HEK293 (cell line): Measurements from ENCODE around the gene PIK3R4.

Experiments used
- CTCF ChIA-PET: fragments of 350-600 bp; formaldehyde crosslinking; extraction: SDS; loops from one replicate; lab custom pipeline; 2021; ENCODE audit warnings: antibody characterized with exemption; lab: Yijun Ruan, JAX
- POLR2A ChIA-PET: fragments of 300-600 bp; formaldehyde crosslinking; extraction: SDS; loops from one replicate; lab custom pipeline; 2020; ENCODE audit warnings: antibody characterized with exemption, inconsistent platforms; lab: Yijun Ruan, JAX
- H3K27ac ChIP-seq: fragments of 200-500 bp; sonication (Bioruptor generic); 2 replicates; pipeline ENCODE4 v1.5.1; 2014; ENCODE audit warnings: low read depth, low read length, control low read depth, inconsistent platforms; ENCODE audit errors: extremely low read depth
- H3K36me3 ChIP-seq, 2 experiments: fragments of 200-500 bp in 1 of 2; sonication (Bioruptor generic) in 1 of 2; 1 replicate in 1 of 2; 2 replicates in 1 of 2; pipeline ENCODE4 v1.5.1; 2014 to 2017; ENCODE audit warnings: inconsistent platforms in 2 of 2, low read length in 2 of 2; ENCODE audit not compliant: control insufficient read depth in 2 of 2, insufficient read depth in 1 of 2
- H3K4me1 ChIP-seq: fragments of 200-500 bp; sonication (Bioruptor generic); 2 replicates; pipeline ENCODE4 v1.5.1; 2014; ENCODE audit warnings: mild to moderate bottlenecking, low read length, inconsistent platforms; ENCODE audit not compliant: control insufficient read depth, insufficient read depth
- H3K4me3 ChIP-seq: 2 replicates; pipeline ENCODE4 v1.5.1; 2011; ENCODE audit warnings: low read depth, mild to moderate bottlenecking, control low read depth, low read length, moderate library complexity
- H3K9me3 ChIP-seq: fragments of 200-500 bp; sonication (Bioruptor generic); 2 replicates; pipeline ENCODE4 v1.5.1; 2014; ENCODE audit warnings: low read depth, low read length, inconsistent platforms; ENCODE audit not compliant: control insufficient read depth, insufficient read depth
- BCL11B ChIP-seq: fragments of 450-650 bp; formaldehyde crosslinking; IDR thresholded peaks from 2 replicates; pipeline ENCODE4 v1.5.1; 2016; ENCODE audit warnings: low read depth, missing biosample characterization, missing genetic modification characterization
- GFI1B ChIP-seq: fragments of 450-650 bp; formaldehyde crosslinking; IDR thresholded peaks from 2 replicates; pipeline ENCODE4 v1.5.1; 2016; ENCODE audit warnings: missing biosample characterization, missing genetic modification characterization
- HOXD13 ChIP-seq: sonication (generic); formaldehyde crosslinking; IDR thresholded peaks from 2 replicates; pipeline ENCODE4 v1.8.0; 2022; ENCODE audit warnings: missing genetic modification reagents, borderline replicate concordance
- KLF16 ChIP-seq: fragments of 450-650 bp; formaldehyde crosslinking; IDR thresholded peaks from 2 replicates; pipeline ENCODE4 v1.5.1; 2017; ENCODE audit warnings: missing biosample characterization, missing genetic modification characterization
- KLF9 ChIP-seq: fragments of 450-650 bp; formaldehyde crosslinking; IDR thresholded peaks from 2 replicates; pipeline ENCODE4 v1.5.1; 2016; ENCODE audit warnings: missing biosample characterization, missing genetic modification characterization, low read depth
- PRDM6 ChIP-seq: fragments of 450-650 bp; formaldehyde crosslinking; IDR thresholded peaks from 2 replicates; pipeline ENCODE4 v1.5.1; 2017; ENCODE audit warnings: missing biosample characterization, missing genetic modification characterization
- SCRT2 ChIP-seq: fragments of 450-650 bp; formaldehyde crosslinking; IDR thresholded peaks from 2 replicates; pipeline ENCODE4 v1.5.1; 2016; ENCODE audit warnings: missing biosample characterization, missing genetic modification characterization
- SP7 ChIP-seq: fragments of 450-650 bp; formaldehyde crosslinking; IDR thresholded peaks from 2 replicates; pipeline ENCODE4 v1.5.1; 2016; ENCODE audit warnings: missing biosample characterization, missing genetic modification characterization
- ZBTB21 ChIP-seq: fragments of 450-650 bp; formaldehyde crosslinking; IDR thresholded peaks from 2 replicates; pipeline ENCODE4 v1.5.1; 2017; ENCODE audit warnings: missing biosample characterization, missing genetic modification characterization
- ZBTB7A ChIP-seq: fragments of 450-650 bp; formaldehyde crosslinking; IDR thresholded peaks from 2 replicates; pipeline ENCODE4 v1.5.1; 2016; ENCODE audit warnings: low read depth, missing biosample characterization, missing genetic modification characterization
- ZEB2 ChIP-seq: fragments of 450-650 bp; formaldehyde crosslinking; IDR thresholded peaks from 2 replicates; pipeline ENCODE4 v1.5.1; 2016; ENCODE audit warnings: missing biosample characterization, missing genetic modification characterization
- ZFP69B ChIP-seq: fragments of 450-650 bp; formaldehyde crosslinking; IDR thresholded peaks from 2 replicates; pipeline ENCODE4 v1.5.1; 2016; ENCODE audit warnings: missing biosample characterization, missing genetic modification characterization
- ZNF10 ChIP-seq: fragments of 450-650 bp; formaldehyde crosslinking; IDR thresholded peaks from 2 replicates; pipeline ENCODE4 v1.5.1; 2017; ENCODE audit warnings: missing biosample characterization, missing genetic modification characterization
- ZNF140 ChIP-seq: fragments of 450-650 bp; formaldehyde crosslinking; IDR thresholded peaks from 2 replicates; pipeline ENCODE4 v1.5.1; 2016; ENCODE audit warnings: missing biosample characterization, missing genetic modification characterization
- ZNF223 ChIP-seq: fragments of 450-650 bp; formaldehyde crosslinking; IDR thresholded peaks from 2 replicates; pipeline ENCODE4 v1.5.1; 2016; ENCODE audit warnings: missing biosample characterization, missing genetic modification characterization
- ZNF248 ChIP-seq: fragments of 450-650 bp; formaldehyde crosslinking; IDR thresholded peaks from 2 replicates; pipeline ENCODE4 v1.5.1; 2017; ENCODE audit warnings: missing biosample characterization, missing genetic modification characterization
- ZNF302 ChIP-seq: fragments of 450-650 bp; formaldehyde crosslinking; IDR thresholded peaks from 2 replicates; pipeline ENCODE4 v1.5.1; 2016; ENCODE audit warnings: missing biosample characterization, missing genetic modification characterization, low read depth
- ZNF335 ChIP-seq: fragments of 450-650 bp; formaldehyde crosslinking; conservative IDR thresholded peaks from 2 replicates; pipeline ENCODE4 v1.5.1; 2016; ENCODE audit warnings: missing biosample characterization, missing genetic modification characterization
- ZNF354C ChIP-seq: fragments of 450-650 bp; formaldehyde crosslinking; IDR thresholded peaks from 2 replicates; pipeline ENCODE4 v1.5.1; 2016; ENCODE audit warnings: missing biosample characterization, missing genetic modification characterization, low read depth, borderline replicate concordance
- ZNF366 ChIP-seq: fragments of 450-650 bp; formaldehyde crosslinking; conservative IDR thresholded peaks from 2 replicates; pipeline ENCODE4 v1.5.1; 2016; ENCODE audit warnings: missing biosample characterization, missing genetic modification characterization
- ZNF76 ChIP-seq: fragments of 450-650 bp; formaldehyde crosslinking; IDR thresholded peaks from 2 replicates; pipeline ENCODE4; 2016; ENCODE audit warnings: low read depth, missing biosample characterization, missing genetic modification characterization, borderline replicate concordance
- ZXDB ChIP-seq: fragments of 450-650 bp; formaldehyde crosslinking; IDR thresholded peaks from 2 replicates; pipeline ENCODE4 v1.5.1; 2016; ENCODE audit warnings: missing biosample characterization, missing genetic modification characterization

The PIK3R4 gene

GRCh38 chr3:130779031-130779430 lies 32.4 kb upstream of the PIK3R4 start:
- H3K36me3 ChIP-seq: no peaks in the 10 kb centered on the region
- no peaks in the 10 kb centered on the region for H3K9me3 ChIP-seq
- H3K27ac ChIP-seq: no peak overlapping the region
- POLR2A ChIA-PET: no interaction called here
- H3K4me3 ChIP-seq: no peak overlapping the region
- TF ChIP-seq ZNF354C (tag by site-specific recombination) (no peak), SP7 (tag by site-specific recombination) (peak; percentile 42; the same call in 1 of the 2 replicates), PRDM6 (tag by site-specific recombination) (peak; percentile 47)
- TF ChIP-seq, all 188 proteins: peak for 2
- H3K4me1 ChIP-seq: peaks cover 5% of the 10 kb centered on the region
- CTCF ChIA-PET: no interaction called here

- no peak overlapping the region for H3K4me3 ChIP-seq
- no peaks in the 10 kb centered on the region for H3K36me3 ChIP-seq
- peaks cover 3% of the 10 kb centered on the region; the same call in 1 of the 2 replicates for H3K4me1 ChIP-seq
- H3K9me3 ChIP-seq: no peaks in the 10 kb centered on the region
- ChIA-PET CTCF (interaction anchor here (1.5 kb wide), 1 partner anchor 8 kb away, joined by 3 read pairs; no protein-coding TSS in a partner anchor), POLR2A (no interaction called here)
- H3K27ac ChIP-seq: no peak overlapping the region
- TF ChIP-seq BCL11B (tag by site-specific recombination) (no peak), GFI1B (tag by site-specific recombination) (no peak), ZEB2 (tag by site-specific recombination) (no peak), ZNF335 (peak; percentile 30; the same call in 1 of the 2 replicates)
Observed at GRCh38 chr3:130773366-130773765, 26.7 kb upstream of the PIK3R4 start.

DNA sequence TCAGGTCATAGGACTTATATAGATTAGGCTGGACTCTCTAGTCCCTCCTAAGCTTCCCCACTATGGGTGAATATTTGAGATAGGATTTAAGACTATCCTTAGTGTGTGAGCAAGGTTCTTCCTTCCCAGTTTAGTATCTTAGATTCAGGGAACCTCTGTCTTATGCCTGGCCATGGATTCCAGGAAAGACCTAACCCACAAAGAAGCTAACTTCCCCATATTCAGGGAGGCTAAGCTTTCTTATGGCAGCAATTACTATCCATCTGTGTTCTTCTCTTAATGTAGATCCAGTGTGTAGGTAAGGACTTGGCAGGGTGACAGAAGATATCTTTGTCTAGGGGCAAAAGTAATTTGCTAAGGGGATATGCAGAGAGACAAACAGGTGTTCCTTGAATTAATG lies 25.5 kb upstream of the PIK3R4 start:
- H3K36me3 ChIP-seq: no peaks in the 10 kb centered on the region
- no peak for TF ChIP-seq ZFP69B (tag by site-specific recombination)
- TF ChIP-seq KLF16 (tag by site-specific recombination): no peak
- TF ChIP-seq ZNF10 (tag by site-specific recombination): no peak
- TF ChIP-seq ZNF248 (tag by site-specific recombination): no peak
- no peak for TF ChIP-seq HOXD13 (CRISPR knock-in tag)
- no peak for TF ChIP-seq KLF9 (tag by site-specific recombination)
- TF ChIP-seq ZBTB7A: no peak
- no peak for TF ChIP-seq ZNF76 (tag by site-specific recombination)
- no peak for TF ChIP-seq ZNF302 (tag by site-specific recombination)
- TF ChIP-seq ZNF140 (tag by site-specific recombination): no peak
- no peak for TF ChIP-seq ZXDB (tag by site-specific recombination)
- TF ChIP-seq ZNF223: no peak
- no peak for TF ChIP-seq ZNF366 (tag by site-specific recombination)
- TF ChIP-seq SCRT2 (tag by site-specific recombination): no peak
- no peak for TF ChIP-seq ZBTB21
- no peak overlapping the region for H3K4me3 ChIP-seq
- ChIA-PET POLR2A (no interaction called here), CTCF (interaction anchor here (0.6 to 3.4 kb wide), 3 partner anchors 12 to 121 kb away, joined by 3 to 13 read pairs (median 3); no protein-coding TSS in a partner anchor)
- H3K9me3 ChIP-seq: no peaks in the 10 kb centered on the region
- peaks cover 3% of the 10 kb centered on the region; the same call in 1 of the 2 replicates for H3K4me1 ChIP-seq
- H3K27ac ChIP-seq: no peak overlapping the region
